Kidney glomerular epithelial cell (primary cell): Measurements from ENCODE around the gene CRACR2B.

Source experiments
- DNase-seq: peaks from one replicate; lab custom pipeline; 2025; lab: John Stamatoyannopoulos, UW

CRACR2B gene

GRCh38 chr11:827146-827896 lies 398 bp upstream of the CRACR2B start:
- DNase-seq: no peak

- no peak for DNase-seq
These were observed 922 bp downstream of the CRACR2B start for GRCh38 chr11:828506-829175.

- DNase-seq: peak; percentile 31
These were observed 1.6 kb downstream of the CRACR2B start for GRCh38 chr11:829176-829846.

GRCh38 chr11:829847-830294 lies 2.2 kb downstream of the CRACR2B start:
- no peak for DNase-seq

- peak; percentile 57 for DNase-seq
These were observed 2.8 kb downstream of the CRACR2B start for GRCh38 chr11:830295-831117.

DNA sequence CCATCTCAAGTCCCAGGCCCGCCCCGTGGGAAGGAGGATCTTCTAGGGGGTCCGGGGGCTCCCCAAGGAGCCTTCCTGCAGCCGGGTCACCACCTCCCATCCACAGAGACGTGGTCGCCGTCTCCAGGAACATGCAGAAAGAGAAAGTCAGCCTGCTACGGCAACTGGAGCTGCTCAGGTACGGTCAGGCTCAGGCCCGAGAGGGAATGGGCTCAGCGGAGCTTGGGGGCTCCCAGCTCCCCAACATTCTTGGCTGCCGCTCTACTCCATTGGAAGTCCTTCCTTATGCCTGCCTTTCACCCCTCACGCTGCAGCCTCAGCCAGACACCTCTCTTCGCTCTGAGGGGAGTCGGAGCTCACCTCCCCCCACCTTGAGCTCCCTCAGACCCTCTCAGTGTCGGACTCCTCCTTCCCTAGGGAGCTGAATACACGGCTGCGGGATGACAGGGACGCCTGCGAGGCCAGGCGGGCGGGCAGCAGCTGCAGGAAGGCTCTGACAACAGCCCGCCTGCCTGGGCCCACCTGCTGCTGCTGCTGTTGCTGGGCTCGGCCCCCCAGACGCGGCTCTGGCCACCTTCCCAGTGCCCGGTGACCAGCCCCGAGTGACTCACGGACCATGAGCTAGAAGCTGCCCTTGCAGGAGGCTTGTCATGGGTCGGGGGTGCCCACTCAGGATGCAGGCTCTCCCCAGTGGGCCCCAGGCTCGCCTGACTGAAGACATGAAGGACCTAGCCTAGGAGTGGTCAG lies 3.6 kb downstream of the CRACR2B start:
- DNase-seq: no peak

- no peak for DNase-seq
These were observed 4.3 kb downstream of the CRACR2B start for GRCh38 chr11:831961-832528.

GRCh38 chr11:832529-833113 lies 4.9 kb downstream of the CRACR2B start, which contains the start of gene CD151:
CD151 (plus strand) TSS chr11:832952; CDS start chr11:836070, 3,118 bp downstream.
- peak; percentile 56 for DNase-seq

GRCh38 chr11:833114-833791 lies 5.5 kb downstream of the CRACR2B start:
- DNase-seq: peak; percentile 44

- no peak for DNase-seq
These were observed 6.2 kb downstream of the CRACR2B start for GRCh38 chr11:833849-834311.

DNA sequence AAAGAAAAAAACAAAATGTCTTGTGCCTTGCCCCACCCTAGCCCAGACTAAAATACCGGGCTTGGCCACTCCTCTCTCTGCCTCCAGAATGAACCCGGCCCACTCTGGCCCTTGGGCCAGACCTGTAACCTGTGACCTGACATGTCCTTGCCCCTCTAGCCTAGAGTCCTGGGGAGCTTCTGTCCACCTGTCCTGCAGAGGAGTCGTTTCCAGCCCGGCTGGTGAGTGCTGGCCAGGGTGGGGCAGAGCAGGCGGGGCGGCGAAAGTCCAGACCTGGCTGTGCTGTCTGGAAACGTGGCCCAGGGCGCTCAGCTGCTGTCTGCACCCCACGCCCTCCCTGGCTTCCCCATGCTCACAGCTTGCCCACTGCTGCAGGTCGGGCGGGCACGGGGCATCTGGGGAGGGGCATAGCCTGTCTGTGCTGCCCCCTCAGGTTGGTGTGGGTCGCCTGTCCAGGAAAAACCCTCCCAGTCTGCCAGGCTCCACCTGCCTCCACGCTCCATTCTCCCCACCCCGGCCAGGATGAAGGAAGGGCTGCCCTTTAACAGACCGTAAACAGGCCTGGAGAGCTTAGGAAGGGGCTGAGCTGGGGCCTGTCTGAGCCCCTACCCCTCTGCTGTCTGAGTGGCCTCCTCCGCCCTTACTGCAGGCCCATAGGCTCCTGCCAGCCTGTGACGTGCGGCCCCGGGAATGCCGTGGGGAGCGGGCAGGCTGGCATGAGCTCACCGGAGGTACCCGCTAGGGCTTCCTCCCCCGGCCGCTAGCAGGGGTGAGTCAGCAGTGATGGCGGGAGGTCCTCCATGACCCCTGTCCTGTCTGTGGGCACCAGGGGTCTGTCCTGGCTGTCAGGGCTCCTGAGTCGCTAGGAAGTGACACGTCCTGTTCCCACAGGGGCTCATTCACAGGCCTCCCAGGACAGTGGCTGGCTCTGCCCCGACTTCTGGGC lies 6.9 kb downstream of the CRACR2B start:
- peak; percentile 97 for DNase-seq

DNA sequence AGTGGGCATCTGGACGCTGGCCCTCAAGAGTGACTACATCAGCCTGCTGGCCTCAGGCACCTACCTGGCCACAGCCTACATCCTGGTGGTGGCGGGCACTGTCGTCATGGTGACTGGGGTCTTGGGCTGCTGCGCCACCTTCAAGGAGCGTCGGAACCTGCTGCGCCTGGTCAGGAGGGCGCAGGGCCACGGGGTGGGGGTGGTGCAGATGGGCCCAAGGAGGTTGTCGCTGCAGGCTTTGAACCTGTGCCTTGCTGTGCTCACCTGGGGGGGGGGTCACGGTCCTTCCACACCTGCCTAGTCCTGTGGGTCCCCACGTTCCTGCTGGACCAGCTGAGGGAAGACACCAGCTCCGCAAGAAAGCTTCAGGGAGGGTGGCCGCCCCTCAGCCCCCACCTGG lies 8.6 kb downstream of the CRACR2B start:
- DNase-seq: no peak

GRCh38 chr11:836700-837099 lies 9.0 kb downstream of the CRACR2B start:
- DNase-seq: no peak

- DNase-seq: no peak
These were observed 9.7 kb downstream of the CRACR2B start for GRCh38 chr11:837189-837989.

DNA sequence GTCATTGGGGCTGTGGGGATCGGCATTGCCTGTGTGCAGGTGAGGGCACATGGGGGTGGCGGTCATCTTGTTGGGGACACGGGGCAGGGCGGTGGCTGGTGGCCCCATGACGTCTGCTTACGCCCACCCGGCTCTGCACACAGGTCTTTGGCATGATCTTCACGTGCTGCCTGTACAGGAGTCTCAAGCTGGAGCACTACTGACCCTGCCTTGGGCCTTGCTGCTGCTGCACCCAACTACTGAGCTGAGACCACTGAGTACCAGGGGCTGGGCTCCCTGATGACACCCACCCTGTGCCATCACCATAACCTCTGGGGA lies 10.2 kb downstream of the CRACR2B start:
- DNase-seq: no peak

DNA sequence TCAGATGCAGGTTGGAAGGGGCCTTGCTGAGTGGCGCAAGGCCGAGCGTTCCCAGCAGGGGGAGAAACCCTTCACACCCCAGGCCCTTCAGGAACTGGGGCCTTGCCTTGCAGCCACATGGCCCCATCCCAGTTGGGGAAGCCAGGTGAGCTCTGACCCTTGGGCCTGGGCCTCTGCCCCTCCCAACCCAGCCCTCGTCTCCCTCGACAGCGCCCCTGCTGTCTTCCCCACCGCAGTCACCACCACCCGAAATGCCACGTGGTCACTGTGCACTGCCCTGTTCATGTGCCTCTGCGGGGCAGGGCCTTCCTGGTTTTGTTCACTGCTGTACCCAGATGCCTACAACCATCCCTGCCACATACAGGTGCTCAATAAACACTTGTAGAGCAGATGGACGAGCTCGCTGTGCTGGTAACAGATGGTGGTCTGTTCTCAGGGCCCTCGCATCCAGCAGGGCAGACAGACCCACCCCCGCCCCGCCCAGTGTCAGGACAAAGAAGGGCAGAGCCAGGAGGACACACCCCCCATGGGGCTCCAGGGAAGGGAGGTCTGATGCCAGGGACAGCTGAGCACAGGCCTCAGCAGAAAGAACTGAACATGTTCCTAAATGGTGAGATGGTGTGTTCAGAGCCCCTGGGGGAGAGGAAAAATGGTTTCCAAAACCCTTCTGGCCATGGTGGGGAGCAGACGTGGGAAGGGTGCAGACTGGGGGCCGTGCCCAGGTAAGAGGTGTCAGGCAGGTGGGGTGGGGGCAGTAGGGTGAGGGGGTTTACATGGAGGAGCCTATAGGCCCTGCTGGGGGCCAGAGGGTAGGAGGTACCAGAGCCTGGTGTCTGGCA lies 10.9 kb downstream of the CRACR2B start:
- DNase-seq: no peak

DNA sequence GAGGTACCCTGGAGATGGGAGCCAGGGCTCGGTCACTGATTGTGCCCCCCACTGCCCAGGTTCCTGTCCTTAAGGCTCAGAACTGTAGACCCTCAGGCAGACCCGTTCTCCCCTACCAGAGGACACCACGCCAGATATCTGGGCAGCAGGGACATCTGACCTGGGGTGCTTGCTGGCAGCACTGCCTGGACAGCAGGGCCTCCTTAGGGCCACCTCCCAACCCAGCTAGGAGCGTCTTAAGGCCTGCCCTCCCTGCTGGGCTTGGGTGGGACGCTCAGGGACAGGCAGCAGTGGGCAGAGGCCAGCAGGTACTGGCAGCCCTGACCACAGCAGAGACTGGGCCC lies 11.5 kb downstream of the CRACR2B start:
- no peak for DNase-seq
